ENCODE results near the gene B3GALT4. TPM values are rescaled to one million over a fixed set of nuclear protein-coding genes. Genes with fewer than 3 reads are reported as not detected.

Gene B3GALT4
- total RNA-seq, 1 experiment from 2014 or later, result 1.9 TPM

- intact Hi-C loops (cut with micrococcal nuclease), result no loop called here
- BruUV-seq (replicated peaks), result no TSS peak
- RAD21 ChIA-PET (ENCODE audit: low non-redundant PET in 1 of 2, low total read pairs in 2 of 2, uncharacterized antibody in 2 of 2, unreplicated experiment in 2 of 2), result interaction anchor here in 1 of 2 experiments (0.8 kb wide), 1 partner anchor 18 kb away, joined by 3 read pairs; no protein-coding TSS in a partner anchor
- no peak for TF ChIP-seq ELF1 (IDR thresholded peaks at IDR 0.05; ENCODE audit: borderline replicate concordance, low read depth)
- no peak for TF ChIP-seq SP1 (IDR thresholded peaks at IDR 0.05; ENCODE audit: low read depth)
- no peak for TF ChIP-seq EZH2 (IDR thresholded peaks at IDR 0.05)
- TF ChIP-seq MAX (IDR thresholded peaks at IDR 0.05), result no peak
- TF ChIP-seq YY1 (IDR thresholded peaks at IDR 0.05; ENCODE audit: extremely low read depth, insufficient replicate concordance, low read depth, low read length), result peak; percentile 89
- TF ChIP-seq ZFX (IDR thresholded peaks at IDR 0.05), result no peak
- no peak for TF ChIP-seq CEBPB (IDR thresholded peaks at IDR 0.05; ENCODE audit: low read depth)
- no peak for TF ChIP-seq ATF3 (IDR thresholded peaks at IDR 0.05)
- no peak for TF ChIP-seq CTCF (IDR thresholded peaks at IDR 0.05 in 2 of 3, conservative IDR thresholded peaks at IDR 0.05 in 1 of 3; ENCODE audit: borderline replicate concordance in 1 of 3, insufficient read depth in 1 of 3, low read depth in 2 of 3, low read length in 2 of 3)
- no peak for TF ChIP-seq ZBTB33 (IDR thresholded peaks at IDR 0.05; ENCODE audit: extremely low read depth, insufficient replicate concordance, low read length)
- TF ChIP-seq POLR2AphosphoS5 (IDR thresholded peaks at IDR 0.05; ENCODE audit: low read depth, low read length), result peak; percentile 21; the same call in 1 of the 2 replicates
- TF ChIP-seq EGR1 (IDR thresholded peaks at IDR 0.05; ENCODE audit: low read depth), result no peak
- TF ChIP-seq SRF (IDR thresholded peaks at IDR 0.05; ENCODE audit: low read depth), result no peak
- TF ChIP-seq RAD21 (IDR thresholded peaks at IDR 0.05; ENCODE audit: low read depth), result no peak
- TF ChIP-seq ZNF274 (IDR thresholded peaks at IDR 0.05; ENCODE audit: low read depth, low read length), result no peak
- TF ChIP-seq REST (IDR thresholded peaks at IDR 0.05; ENCODE audit: low read depth), result no peak
- no peak for TF ChIP-seq JUND (IDR thresholded peaks at IDR 0.05)
- TF ChIP-seq TCF7L2 (IDR thresholded peaks at IDR 0.05; ENCODE audit: borderline replicate concordance, extremely low read depth, insufficient read depth, insufficient read length), result peak; percentile 55
These were observed 40.9 kb downstream of the B3GALT4 start, which contains the start of gene ZBTB22 for GRCh38 chr6:33317669-33318425. Gene ZBTB22 (minus strand): TSS chr6:33317744. CDS start chr6:33316916, 828 bp downstream.

More at GRCh38 chr6:33317669-33318425, 40.9 kb downstream of the B3GALT4 start, which contains the start of gene ZBTB22:
- H2AFZ ChIP-seq (ENCODE audit: low read depth, low read length, poor library complexity, severe bottlenecking), result peak within 1 kb of the TSS; percentile 75
- peaks cover 22 to 29% of the 10 kb centered on the region in 2 experiments; a peak in 3 of 4 replicates for H3K36me3 ChIP-seq (ENCODE audit: control insufficient read depth in 1 of 2, insufficient read depth in 2 of 2, low read length in 2 of 2)
- H3K4me2 ChIP-seq (ENCODE audit: low read length), result peak within 1 kb of the TSS; percentile 87
- peak; percentile 82 for ATAC-seq
- DNase-seq (ENCODE audit: low read depth, low spot score), result peak; percentile 98
- CTCF ChIA-PET, result interaction anchor here (1.0 to 1.8 kb wide), 6 partner anchors 17 to 192 kb away, joined by 3 to 10 read pairs (median 4); partner anchors contain the start of genes B3GALT4 and RGL2
- peaks cover 36 to 66% of the 10 kb centered on the region in 2 experiments for H3K4me1 ChIP-seq (ENCODE audit: control insufficient read depth in 1 of 2, insufficient read depth in 2 of 2, low read length in 2 of 2)
- H3K9me2 ChIP-seq (ENCODE audit: insufficient read depth), result no peaks in the 10 kb centered on the region
- peaks cover 49% of the 10 kb centered on the region for H3K79me2 ChIP-seq (ENCODE audit: insufficient read depth, low read length)
- no peaks in the 10 kb centered on the region for H3K9me3 ChIP-seq (ENCODE audit: control insufficient read depth in 1 of 2, insufficient read depth in 1 of 2, low read depth in 1 of 2, low read length in 2 of 2)
- H3K4me3 ChIP-seq (replicated peaks in 1 of 2; ENCODE audit: low read depth in 1 of 2, low read length in 2 of 2), result peak within 1 kb of the TSS; percentile 55 to 63
- no peaks in the 10 kb centered on the region for H4K20me1 ChIP-seq (ENCODE audit: insufficient read depth)
- peak within 1 kb of the TSS; percentile 68 for H3K27ac ChIP-seq (ENCODE audit: low read depth, low read length)
- POLR2A ChIA-PET, result interaction anchor here (0.7 to 2.3 kb wide), 13 partner anchors 9 to 1122 kb away, joined by 3 to 13 read pairs (median 5); partner anchors contain the start of genes B3GALT4, PFDN6, PHF1 and RGL2
- no peaks in the 10 kb centered on the region for H3K27me3 ChIP-seq (ENCODE audit: insufficient read depth, low read length)
- peak within 1 kb of the TSS; percentile 61 for H3K9ac ChIP-seq (ENCODE audit: low read length)

Data from HCT116 (cell line).